ENCODE results near the gene PFN3. TPM values are rescaled to one million over a fixed set of nuclear protein-coding genes. Genes with fewer than 3 reads are reported as not detected.

Gene PFN3
- total and polyA plus RNA-seq, 2 of the 13 experiments (the other 11 are each of a cell fraction or from before 2014, with no cell fraction given), result not detected

DNA sequence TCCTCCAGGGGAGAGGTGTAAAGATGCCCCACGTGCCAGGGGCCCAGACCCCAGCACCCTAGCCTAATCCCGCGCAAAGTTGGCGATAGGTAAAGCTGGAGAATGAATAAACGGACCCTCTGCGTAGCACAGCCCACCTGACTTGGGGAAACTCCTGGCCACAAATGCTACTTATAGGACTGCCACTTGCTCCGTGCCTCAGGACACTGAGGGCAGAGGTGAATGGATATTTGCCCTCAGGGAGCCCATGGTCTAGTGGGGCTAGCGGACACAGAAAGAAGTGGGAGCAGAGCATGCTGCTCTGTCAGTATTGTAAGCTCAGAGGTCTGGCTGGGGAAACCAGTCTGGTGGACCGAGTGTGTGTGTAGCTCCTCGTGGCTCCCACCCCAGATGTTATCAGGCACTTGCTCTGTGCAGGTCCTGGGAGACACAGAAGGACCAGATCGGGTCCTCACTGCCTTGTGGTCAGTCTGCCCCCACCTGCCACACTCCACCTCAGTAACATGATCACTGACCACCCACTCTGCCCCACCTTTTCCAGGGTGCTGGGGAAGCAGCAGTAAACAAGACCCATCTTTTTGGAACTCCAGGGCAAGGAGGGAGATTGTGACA is 26.9 kb upstream of the PFN3 start (continued):
- no peak for TF ChIP-seq SOX13 (IDR thresholded peaks at IDR 0.05)
- TF ChIP-seq SOX13 (CRISPR knock-in tag; conservative IDR thresholded peaks at IDR 0.05 in 1 of 2, IDR thresholded peaks at IDR 0.05 in 1 of 2), result 0 out of 4 replicates have a peak, but pooled peaks of 1 of the 2 experiments have one; percentile 6
- TF ChIP-seq, protein P1, sequence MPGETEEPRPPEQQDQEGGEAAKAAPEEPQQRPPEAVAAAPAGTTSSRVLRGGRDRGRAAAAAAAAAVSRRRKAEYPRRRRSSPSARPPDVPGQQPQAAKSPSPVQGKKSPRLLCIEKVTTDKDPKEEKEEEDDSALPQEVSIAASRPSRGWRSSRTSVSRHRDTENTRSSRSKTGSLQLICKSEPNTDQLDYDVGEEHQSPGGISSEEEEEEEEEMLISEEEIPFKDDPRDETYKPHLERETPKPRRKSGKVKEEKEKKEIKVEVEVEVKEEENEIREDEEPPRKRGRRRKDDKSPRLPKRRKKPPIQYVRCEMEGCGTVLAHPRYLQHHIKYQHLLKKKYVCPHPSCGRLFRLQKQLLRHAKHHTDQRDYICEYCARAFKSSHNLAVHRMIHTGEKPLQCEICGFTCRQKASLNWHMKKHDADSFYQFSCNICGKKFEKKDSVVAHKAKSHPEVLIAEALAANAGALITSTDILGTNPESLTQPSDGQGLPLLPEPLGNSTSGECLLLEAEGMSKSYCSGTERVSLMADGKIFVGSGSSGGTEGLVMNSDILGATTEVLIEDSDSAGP (CRISPR knock-in tag; IDR thresholded peaks at IDR 0.05; ENCODE audit: borderline replicate concordance), result peak; percentile 18; the same call in 1 of the 2 replicates
- TF ChIP-seq MAZ (IDR thresholded peaks at IDR 0.05; ENCODE audit: borderline replicate concordance, low read depth, low read length), result no peak
- 0 out of 2 replicates have a peak, but pooled peaks have one; percentile 32 for TF ChIP-seq MAZ (CRISPR knock-in tag; IDR thresholded peaks at IDR 0.05; ENCODE audit: low read depth)
- TF ChIP-seq, protein P2, sequence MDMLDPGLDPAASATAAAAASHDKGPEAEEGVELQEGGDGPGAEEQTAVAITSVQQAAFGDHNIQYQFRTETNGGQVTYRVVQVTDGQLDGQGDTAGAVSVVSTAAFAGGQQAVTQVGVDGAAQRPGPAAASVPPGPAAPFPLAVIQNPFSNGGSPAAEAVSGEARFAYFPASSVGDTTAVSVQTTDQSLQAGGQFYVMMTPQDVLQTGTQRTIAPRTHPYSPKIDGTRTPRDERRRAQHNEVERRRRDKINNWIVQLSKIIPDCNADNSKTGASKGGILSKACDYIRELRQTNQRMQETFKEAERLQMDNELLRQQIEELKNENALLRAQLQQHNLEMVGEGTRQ (IDR thresholded peaks at IDR 0.05; ENCODE audit: low read depth, low read length), result no peak
- TF ChIP-seq, protein P2 (CRISPR knock-in tag; IDR thresholded peaks at IDR 0.05; ENCODE audit: borderline replicate concordance), result no peak
- TF ChIP-seq, protein P3, sequence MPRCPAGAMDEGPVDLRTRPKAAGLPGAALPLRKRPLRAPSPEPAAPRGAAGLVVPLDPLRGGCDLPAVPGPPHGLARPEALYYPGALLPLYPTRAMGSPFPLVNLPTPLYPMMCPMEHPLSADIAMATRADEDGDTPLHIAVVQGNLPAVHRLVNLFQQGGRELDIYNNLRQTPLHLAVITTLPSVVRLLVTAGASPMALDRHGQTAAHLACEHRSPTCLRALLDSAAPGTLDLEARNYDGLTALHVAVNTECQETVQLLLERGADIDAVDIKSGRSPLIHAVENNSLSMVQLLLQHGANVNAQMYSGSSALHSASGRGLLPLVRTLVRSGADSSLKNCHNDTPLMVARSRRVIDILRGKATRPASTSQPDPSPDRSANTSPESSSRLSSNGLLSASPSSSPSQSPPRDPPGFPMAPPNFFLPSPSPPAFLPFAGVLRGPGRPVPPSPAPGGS (CRISPR knock-in tag; IDR thresholded peaks at IDR 0.05), result 0 out of 2 replicates have a peak, but pooled peaks have one; percentile 10
- TF ChIP-seq, protein P4, sequence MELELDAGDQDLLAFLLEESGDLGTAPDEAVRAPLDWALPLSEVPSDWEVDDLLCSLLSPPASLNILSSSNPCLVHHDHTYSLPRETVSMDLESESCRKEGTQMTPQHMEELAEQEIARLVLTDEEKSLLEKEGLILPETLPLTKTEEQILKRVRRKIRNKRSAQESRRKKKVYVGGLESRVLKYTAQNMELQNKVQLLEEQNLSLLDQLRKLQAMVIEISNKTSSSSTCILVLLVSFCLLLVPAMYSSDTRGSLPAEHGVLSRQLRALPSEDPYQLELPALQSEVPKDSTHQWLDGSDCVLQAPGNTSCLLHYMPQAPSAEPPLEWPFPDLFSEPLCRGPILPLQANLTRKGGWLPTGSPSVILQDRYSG (CRISPR knock-in tag; IDR thresholded peaks at IDR 0.05), result no peak
- no peak for TF ChIP-seq ZNF121 (CRISPR knock-in tag; IDR thresholded peaks at IDR 0.05)
- TF ChIP-seq ZNF788 (CRISPR knock-in tag; IDR thresholded peaks at IDR 0.05; ENCODE audit: borderline replicate concordance), result 0 out of 2 replicates have a peak, but pooled peaks have one; percentile 30
- 0 out of 2 replicates have a peak, but pooled peaks have one; percentile 48 for TF ChIP-seq ZNF260 (CRISPR knock-in tag; IDR thresholded peaks at IDR 0.05; ENCODE audit: borderline replicate concordance, low read depth)
- 0 out of 2 replicates have a peak, but pooled peaks have one; percentile 21 for TF ChIP-seq GATAD2A (CRISPR knock-in tag; IDR thresholded peaks at IDR 0.05)
- TF ChIP-seq FOXC1 (CRISPR knock-in tag; IDR thresholded peaks at IDR 0.05; ENCODE audit: borderline replicate concordance), result no peak
- no peak for TF ChIP-seq ZNF33A (CRISPR knock-in tag; IDR thresholded peaks at IDR 0.05; ENCODE audit: borderline replicate concordance)
- no peak for TF ChIP-seq NFRKB (IDR thresholded peaks at IDR 0.05)
- peak; percentile 15; the same call in 1 of the 2 replicates for TF ChIP-seq POLR2G (IDR thresholded peaks at IDR 0.05; ENCODE audit: low read depth, low read length)
- TF ChIP-seq ZIK1 (CRISPR knock-in tag; IDR thresholded peaks at IDR 0.05; ENCODE audit: borderline replicate concordance, low read depth), result 0 out of 2 replicates have a peak, but pooled peaks have one; percentile 19
- TF ChIP-seq, protein P5, sequence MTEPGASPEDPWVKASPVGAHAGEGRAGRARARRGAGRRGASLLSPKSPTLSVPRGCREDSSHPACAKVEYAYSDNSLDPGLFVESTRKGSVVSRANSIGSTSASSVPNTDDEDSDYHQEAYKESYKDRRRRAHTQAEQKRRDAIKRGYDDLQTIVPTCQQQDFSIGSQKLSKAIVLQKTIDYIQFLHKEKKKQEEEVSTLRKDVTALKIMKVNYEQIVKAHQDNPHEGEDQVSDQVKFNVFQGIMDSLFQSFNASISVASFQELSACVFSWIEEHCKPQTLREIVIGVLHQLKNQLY (CRISPR knock-in tag; IDR thresholded peaks at IDR 0.05), result no peak
- 0 out of 2 replicates have a peak, but pooled peaks have one; percentile 21 for TF ChIP-seq CHCHD3 (CRISPR knock-in tag; IDR thresholded peaks at IDR 0.05)
- no peak for TF ChIP-seq POGZ (CRISPR knock-in tag; IDR thresholded peaks at IDR 0.05)
- TF ChIP-seq ZNF274 (CRISPR knock-in tag; IDR thresholded peaks at IDR 0.05), result peak; percentile 54; the same call in 1 of the 2 replicates
- 0 out of 2 replicates have a peak, but pooled peaks have one; percentile 31 for TF ChIP-seq ZNF563 (CRISPR knock-in tag; IDR thresholded peaks at IDR 0.05)

Data from HepG2 (cell line).